Duodenal mucosa (tissue), 2 donors: ENCODE results near the gene IL34.
A peak's percentile ranks its signal among the peaks of the same experiment; 100 is the strongest.

Experiments used
- H3K27ac ChIP-seq: one replicate; pipeline ENCODE4 v1.7.0; 2013; ENCODE audit warnings: low read depth, low read length
- H3K27me3 ChIP-seq, 2 donors: one replicate each; pipeline ENCODE4 v1.7.0; 2013; ENCODE audit warnings: low read length in 2 of 2, control low read depth in 1 of 2; ENCODE audit not compliant: insufficient read depth in 2 of 2, control insufficient read depth in 1 of 2
- H3K36me3 ChIP-seq, 2 donors: one replicate each; pipeline ENCODE4 v1.7.0; 2013; ENCODE audit warnings: low read length in 2 of 2, control low read depth in 1 of 2; ENCODE audit not compliant: insufficient read depth in 2 of 2, control insufficient read depth in 1 of 2
- H3K4me1 ChIP-seq, 2 donors: one replicate each; pipeline ENCODE4 v1.7.0; 2013; ENCODE audit warnings: low read length in 2 of 2, control low read depth in 1 of 2; ENCODE audit not compliant: insufficient read depth in 2 of 2, control insufficient read depth in 1 of 2
- H3K4me3 ChIP-seq, 2 donors: one replicate each; pipeline ENCODE4 v1.7.0; 2013; ENCODE audit warnings: low read length in 2 of 2, low read depth in 1 of 2
- H3K9ac ChIP-seq, 2 donors: one replicate each; pipeline ENCODE4 v1.7.0; 2013; ENCODE audit warnings: low read length in 2 of 2, low read depth in 1 of 2
- H3K9me3 ChIP-seq, 2 donors: one replicate each; pipeline ENCODE4 v1.7.0; 2013; ENCODE audit warnings: low read length in 2 of 2, control low read depth in 1 of 2; ENCODE audit not compliant: control insufficient read depth in 1 of 2

IL34 gene

DNA sequence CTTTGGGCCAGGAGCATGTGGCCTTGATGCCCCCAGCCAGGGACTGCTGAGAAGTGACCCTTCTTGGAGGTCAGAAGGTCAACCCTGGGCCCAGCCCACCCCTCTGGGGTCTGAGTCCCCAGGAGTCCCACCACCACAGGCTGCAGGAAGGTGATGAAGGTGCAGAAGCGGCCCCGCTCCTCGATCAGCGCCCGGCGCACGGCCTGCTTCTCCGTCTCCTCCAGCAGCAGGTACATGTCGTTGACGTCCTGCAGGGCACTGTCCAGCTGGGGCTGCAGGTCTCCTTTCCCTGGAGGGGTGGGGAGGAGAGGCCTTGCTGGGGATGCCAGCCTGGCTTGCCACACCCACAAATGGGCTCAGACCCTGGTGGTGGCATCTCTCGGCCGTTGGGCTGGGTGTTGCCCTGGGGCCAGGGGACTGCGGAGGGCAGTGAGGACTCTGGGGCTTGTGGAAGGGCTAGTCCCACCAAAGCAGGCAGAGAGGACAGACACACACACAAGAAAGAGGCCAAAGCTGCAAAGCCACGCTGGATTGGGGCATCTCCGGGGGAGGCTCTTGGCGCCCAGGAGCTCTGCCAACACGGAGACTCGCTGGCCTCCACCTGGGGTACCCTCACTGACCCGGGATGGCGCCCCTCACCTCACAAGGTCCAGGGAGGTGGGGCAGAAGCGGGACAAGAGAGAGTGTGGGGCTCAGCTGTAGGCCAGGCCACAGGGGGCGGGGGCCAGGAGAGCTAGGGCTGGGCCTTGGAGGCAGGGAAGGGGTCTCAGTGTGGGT lies 31.9 kb downstream of the IL34 start:
- Histone ChIP-seq H3K4me3 (no peak overlapping the region), H3K9ac (no peak overlapping the region), H3K36me3 (peaks cover 0 to 23% of the 10 kb centered on the region in 2 donors), H3K4me1 (peaks cover 0 to 17% of the 10 kb centered on the region in 2 donors), H3K27ac (no peak overlapping the region), H3K9me3 (no peaks in the 10 kb centered on the region), H3K27me3 (no peaks in the 10 kb centered on the region)

DNA sequence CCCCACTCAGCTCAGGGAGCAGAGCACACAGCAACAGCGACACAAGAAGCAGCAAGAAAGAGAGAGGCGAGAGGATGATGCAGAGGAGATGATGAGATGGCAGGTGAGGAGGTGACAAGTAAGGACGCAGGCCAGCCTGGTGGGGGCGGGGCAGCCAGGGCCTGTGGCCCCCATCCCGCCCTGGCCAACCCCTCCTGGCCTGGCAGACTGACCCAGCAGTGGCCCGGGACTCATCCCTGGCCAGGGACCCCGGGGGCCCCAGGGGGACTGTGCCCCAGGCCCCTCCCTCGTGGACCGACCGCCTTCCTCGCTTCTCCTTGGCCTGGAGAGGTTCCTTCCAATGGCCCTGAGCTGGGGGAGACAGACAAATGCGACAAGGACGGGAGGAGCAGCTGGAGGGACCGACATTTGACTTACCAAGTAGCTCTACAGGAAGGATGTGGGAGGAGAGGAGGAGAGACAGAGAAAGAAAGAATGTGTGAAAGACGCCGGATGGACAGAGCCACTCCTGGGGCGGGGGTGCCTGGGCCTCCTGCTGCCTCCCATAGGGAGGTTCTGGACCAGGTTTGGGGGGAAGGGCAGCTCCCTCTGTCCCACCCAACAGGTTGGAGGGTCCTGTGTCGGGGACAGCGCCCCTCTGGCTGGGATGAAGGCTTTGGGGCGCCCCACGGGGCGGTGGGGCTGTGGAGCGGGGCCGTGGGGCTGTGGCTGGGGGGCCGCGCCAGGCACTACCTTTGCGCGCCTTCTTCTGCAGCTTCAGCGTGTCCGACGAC lies 32.7 kb downstream of the IL34 start:
- H3K9ac ChIP-seq = no peak overlapping the region
- peaks cover 0 to 21% of the 10 kb centered on the region in 2 donors for H3K4me1 ChIP-seq
- H3K9me3 ChIP-seq = no peaks in the 10 kb centered on the region
- peaks cover 0 to 22% of the 10 kb centered on the region in 2 donors for H3K36me3 ChIP-seq
- H3K4me3 ChIP-seq = no peak overlapping the region
- H3K27ac ChIP-seq = no peak overlapping the region
- H3K27me3 ChIP-seq = no peaks in the 10 kb centered on the region

DNA sequence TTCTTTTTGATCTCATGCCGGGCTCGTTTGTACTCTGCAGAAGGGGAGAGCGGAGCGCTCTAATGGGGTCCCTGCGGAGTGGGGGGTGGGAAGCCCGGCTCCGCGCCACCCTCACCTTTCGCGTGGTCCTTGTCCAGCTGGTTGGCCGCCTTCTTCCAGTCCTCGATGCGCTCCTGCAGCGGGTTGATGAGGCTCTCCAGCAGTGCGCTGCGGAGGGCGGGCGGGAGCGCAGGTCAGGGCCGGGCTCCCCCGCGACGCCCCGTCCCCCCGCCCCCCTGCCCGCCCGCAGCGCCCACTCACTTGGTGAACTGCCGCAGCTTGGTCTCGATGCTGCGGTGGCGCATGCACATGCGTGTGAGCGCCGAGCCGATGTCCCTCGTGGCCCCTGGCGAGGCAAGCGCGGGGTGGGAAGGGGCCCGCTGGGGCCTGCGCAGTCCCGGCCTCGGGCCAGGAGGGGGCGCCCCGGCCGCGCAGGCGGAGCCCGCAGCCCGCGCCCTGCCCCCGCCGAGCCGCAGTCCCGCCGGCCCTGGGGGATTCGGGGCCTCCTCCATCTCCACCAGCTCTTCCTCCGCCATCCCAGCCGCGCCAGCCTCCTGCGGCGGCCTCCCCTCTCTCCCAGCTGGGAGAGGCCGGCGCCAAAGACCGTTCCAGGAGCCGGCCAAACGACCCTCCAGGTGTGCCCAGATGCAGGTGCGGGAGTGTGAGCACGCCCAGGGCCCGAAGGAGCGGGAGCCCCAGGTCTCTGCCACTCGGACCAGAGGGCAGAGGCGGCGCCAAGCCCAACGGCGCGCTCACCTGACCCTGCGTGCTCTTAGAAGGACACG lies 33.5 kb downstream of the IL34 start:
- Histone ChIP-seq H3K4me1 (peaks cover 0 to 25% of the 10 kb centered on the region in 2 donors), H3K9me3 (no peaks in the 10 kb centered on the region), H3K36me3 (peaks cover 0 to 17% of the 10 kb centered on the region in 2 donors), H3K27me3 (no peaks in the 10 kb centered on the region), H3K27ac (no peak overlapping the region), H3K4me3 (no peak overlapping the region), H3K9ac (no peak overlapping the region)

DNA sequence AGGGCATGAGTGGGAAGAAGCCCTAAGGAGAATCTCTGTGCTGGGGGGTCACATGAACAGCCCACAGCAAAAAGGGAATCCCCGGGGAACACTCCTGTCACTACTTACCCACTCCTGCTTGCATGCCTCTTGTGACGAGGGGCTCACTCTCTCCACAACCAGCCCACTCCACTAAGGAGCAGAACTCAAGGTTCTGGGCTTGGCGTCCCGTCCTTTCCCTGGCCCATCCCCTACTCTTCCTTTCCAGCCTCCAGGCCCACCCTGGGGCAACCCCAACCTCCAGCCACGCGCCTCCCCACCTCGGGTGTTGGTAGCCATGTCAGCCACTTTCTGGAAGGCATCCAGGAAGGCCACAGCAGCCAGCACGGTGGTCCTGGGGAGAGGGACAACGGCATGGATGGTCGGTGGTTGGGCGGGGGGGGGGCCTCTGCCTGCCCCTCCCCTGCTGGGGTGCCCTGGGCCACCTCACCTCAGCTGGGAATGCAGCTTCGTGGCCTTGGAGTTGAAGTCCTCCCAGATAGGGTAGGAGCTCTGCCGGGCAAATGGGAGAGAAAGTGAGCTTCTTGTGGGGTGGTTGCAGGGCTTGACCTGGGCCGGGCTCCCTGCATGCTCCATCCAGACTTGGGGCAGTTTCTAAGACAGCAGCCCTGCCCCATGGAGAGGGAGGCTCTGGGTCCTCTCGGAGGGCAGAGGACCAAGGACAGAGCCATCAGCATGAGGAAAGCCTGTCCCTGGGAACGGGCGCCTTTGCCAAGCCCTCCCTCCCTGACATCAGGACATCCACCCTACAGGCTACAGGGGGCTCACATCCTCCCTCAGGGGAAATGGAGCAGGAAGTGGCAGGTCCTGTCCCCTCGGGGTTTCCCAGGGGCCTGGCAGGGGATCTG lies 34.4 kb downstream of the IL34 start:
- Histone ChIP-seq H3K4me1 (peaks cover 0 to 25% of the 10 kb centered on the region in 2 donors), H3K4me3 (no peak overlapping the region), H3K9me3 (no peaks in the 10 kb centered on the region), H3K9ac (no peak overlapping the region), H3K27me3 (no peaks in the 10 kb centered on the region), H3K27ac (peak overlapping the region; percentile 20), H3K36me3 (peaks cover 0 to 17% of the 10 kb centered on the region in 2 donors)

DNA sequence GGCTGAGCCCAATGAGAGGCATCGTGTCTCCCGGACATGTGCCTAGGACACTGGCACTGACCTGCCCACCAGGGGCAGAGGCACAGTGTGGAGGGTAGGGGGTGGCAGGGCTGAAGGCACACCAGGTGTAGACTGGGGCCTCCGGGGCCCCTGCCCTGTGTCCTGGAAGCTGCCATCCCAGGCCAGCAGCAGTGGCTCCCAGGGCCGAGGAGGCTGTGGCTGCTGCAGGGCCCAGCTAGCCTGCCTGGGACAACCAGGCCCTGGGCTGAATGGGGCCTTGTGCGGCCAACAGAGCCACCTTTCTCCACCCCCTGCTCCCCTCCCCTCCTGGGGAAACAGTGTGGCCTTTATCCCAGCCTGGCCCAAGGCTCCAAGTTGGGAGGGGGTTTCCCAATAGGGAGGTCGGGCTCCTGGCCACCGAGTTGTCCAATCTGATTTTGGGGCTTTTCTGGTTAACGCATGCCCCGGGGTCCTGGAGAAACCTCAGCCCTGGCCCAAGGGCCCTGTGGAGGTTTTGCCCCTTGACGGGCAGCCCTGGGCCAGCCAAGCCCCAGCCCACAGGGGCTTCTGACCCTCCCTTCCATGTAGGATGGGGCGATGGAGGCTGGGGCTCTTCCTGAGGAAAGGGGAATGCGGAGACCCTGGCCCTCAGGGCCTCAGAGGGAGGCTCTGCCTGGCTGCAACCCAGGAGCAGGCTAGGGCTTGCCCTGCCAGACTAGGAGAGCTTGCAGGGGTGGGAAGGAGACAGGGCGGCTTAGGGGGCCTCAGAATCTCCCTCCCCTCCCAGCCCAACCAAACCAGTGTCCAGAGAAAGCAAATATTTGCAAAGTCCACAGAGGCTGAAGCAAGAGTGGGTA lies 35.3 kb downstream of the IL34 start:
- peak overlapping the region; percentile 50 for H3K27ac ChIP-seq
- no peaks in the 10 kb centered on the region for H3K9me3 ChIP-seq
- no peak overlapping the region for H3K4me3 ChIP-seq
- H3K27me3 ChIP-seq = no peaks in the 10 kb centered on the region
- H3K9ac ChIP-seq = no peak overlapping the region
- H3K36me3 ChIP-seq = peaks cover 0 to 11% of the 10 kb centered on the region in 2 donors
- H3K4me1 ChIP-seq = peaks cover 2 to 28% of the 10 kb centered on the region in 2 donors

DNA sequence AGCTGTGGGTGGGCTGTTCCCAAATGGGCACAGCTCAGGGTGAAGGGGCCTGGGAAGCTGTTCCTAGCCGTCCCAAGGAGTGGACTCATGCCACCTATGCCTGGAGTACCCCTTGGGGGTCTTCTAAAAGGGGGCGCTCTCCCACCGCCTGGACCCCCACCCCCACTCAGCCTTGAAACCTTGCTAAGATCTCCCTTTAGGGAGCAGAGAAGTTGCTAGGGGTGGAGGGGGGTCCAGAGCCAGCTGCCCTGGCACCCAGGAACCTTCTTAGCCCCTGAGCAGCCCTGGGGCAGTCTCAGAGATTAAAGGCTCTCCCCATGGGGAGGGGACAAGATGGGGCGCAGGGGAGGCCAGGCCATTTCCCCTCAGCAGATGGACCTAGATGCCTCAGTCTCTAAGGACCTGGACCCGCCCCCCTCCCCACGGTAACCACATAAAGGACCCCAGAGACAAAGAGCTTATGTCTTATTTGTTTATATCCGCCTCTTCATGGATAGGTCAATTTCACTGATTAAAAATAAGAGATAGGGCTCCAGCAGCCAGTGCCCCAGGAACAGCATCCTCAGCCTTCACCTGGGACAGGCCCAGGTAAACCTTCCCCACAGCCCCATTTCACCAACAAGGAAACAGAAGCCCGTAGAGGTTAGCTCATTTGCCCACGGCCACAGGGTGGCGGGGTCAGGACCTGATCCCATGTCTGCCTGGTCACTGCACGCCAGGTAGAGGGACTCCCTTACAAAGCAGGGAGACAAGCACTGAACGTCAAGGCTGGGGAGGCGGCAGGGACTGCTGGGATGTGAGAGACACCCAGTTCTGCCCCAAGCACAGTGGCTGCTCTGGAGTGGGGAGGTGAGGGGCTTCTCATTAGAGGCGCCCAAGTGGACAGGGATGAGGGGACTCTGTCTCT lies 36.1 kb downstream of the IL34 start:
- Histone ChIP-seq H3K9me3 (no peaks in the 10 kb centered on the region), H3K36me3 (peaks cover 0 to 11% of the 10 kb centered on the region in 2 donors), H3K9ac (peak overlapping the region in 1 of 2 donors; percentile 4), H3K27ac (no peak overlapping the region), H3K4me1 (peaks cover 10 to 33% of the 10 kb centered on the region in 2 donors), H3K4me3 (no peak overlapping the region), H3K27me3 (no peaks in the 10 kb centered on the region)

DNA sequence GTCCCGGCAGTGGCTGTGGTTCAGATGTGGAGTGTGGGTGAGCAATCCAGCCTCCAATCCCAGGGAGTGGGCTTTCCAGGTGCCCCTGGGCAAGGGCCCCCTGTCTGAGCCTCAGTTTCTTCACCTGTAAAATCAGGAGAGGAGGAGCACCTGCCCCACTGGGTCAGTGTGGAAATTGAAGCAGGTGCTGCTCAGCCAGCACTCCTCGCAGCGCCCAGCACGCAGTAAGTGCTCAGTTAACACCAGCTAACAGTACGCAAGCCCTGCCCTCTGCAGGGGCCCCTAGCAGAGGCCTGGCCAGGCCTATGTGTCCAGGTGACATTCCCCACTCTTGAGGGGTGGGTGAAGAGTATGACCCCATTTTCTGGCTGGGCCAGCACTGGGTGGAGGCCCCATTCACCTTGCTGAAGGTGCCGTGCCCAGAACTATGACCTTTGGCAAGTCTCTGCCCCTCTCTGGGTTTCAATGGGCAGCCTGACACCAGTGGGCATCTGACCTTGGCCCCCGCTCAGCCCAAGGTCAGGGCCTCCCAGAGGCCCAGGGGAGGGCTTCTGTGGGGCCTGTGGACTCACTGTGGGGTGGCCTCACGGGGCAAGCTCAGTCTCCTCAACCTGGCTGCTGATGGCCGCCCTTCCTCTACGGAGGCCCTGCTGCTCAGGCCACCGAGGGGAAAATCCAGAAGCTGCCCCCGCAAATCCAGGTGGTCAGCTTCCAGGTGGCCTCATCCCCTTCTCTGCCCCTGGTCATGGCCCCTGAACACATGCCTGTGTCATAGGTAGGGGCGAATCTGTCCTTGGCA lies 37.0 kb downstream of the IL34 start:
- peaks cover 0 to 8% of the 10 kb centered on the region in 2 donors for H3K36me3 ChIP-seq
- H3K4me3 ChIP-seq = peak overlapping the region in 1 of 2 donors; percentile 35
- no peaks in the 10 kb centered on the region for H3K9me3 ChIP-seq
- H3K27ac ChIP-seq = no peak overlapping the region
- peak overlapping the region in 1 of 2 donors; percentile 39 for H3K9ac ChIP-seq
- no peaks in the 10 kb centered on the region for H3K27me3 ChIP-seq
- peaks cover 15 to 39% of the 10 kb centered on the region in 2 donors for H3K4me1 ChIP-seq
